Measurements from ENCODE around the gene SLC16A6. TPM values are rescaled to one million over a fixed set of nuclear protein-coding genes. Genes with fewer than 3 reads are reported as not detected.
"Not testable (repeated sequence)": the region's sequence is repeated elsewhere in the genome, so short reads cannot be mapped to it uniquely, and the experiment has no call there.

Gene SLC16A6
- total RNA-seq, 1 donor from 2014 or later: 7.5 TPM

DNA sequence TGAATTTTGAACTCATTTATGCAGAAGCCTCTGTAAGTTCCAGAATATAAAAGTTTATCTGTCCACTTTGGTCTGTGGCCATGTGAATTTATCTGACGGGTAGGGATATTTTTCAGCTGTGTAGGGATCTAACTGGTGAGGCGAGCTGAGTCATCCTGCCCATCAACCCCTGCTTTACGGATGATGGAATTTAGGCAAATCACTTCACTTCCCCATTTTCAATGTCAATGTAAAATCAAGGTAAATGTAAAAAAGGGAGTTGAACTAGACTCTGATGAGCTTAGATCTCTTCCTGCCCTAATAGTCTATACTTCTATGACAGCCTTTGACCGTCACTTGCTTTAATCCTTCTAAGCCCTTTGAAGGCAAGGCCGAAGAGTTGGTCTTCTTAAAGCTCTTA, 2.6 kb downstream of the SLC16A6 start:
- no peak for DNase-seq
- Histone ChIP-seq H3K4me1 (peaks cover 17% of the 10 kb centered on the region), H3K27ac (peak overlapping the region; percentile 92), H3K36me3 (no peaks in the 10 kb centered on the region), H3K27me3 (peaks cover 10% of the 10 kb centered on the region), H3K9me3 (no peaks in the 10 kb centered on the region), H3K4me3 (no peak overlapping the region)
- intact Hi-C loops (cut with DNase I): no loop called here
- ATAC-seq: no peak
- TF ChIP-seq, protein P1, sequence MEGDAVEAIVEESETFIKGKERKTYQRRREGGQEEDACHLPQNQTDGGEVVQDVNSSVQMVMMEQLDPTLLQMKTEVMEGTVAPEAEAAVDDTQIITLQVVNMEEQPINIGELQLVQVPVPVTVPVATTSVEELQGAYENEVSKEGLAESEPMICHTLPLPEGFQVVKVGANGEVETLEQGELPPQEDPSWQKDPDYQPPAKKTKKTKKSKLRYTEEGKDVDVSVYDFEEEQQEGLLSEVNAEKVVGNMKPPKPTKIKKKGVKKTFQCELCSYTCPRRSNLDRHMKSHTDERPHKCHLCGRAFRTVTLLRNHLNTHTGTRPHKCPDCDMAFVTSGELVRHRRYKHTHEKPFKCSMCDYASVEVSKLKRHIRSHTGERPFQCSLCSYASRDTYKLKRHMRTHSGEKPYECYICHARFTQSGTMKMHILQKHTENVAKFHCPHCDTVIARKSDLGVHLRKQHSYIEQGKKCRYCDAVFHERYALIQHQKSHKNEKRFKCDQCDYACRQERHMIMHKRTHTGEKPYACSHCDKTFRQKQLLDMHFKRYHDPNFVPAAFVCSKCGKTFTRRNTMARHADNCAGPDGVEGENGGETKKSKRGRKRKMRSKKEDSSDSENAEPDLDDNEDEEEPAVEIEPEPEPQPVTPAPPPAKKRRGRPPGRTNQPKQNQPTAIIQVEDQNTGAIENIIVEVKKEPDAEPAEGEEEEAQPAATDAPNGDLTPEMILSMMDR (IDR thresholded peaks at IDR 0.05): no peak

DNA sequence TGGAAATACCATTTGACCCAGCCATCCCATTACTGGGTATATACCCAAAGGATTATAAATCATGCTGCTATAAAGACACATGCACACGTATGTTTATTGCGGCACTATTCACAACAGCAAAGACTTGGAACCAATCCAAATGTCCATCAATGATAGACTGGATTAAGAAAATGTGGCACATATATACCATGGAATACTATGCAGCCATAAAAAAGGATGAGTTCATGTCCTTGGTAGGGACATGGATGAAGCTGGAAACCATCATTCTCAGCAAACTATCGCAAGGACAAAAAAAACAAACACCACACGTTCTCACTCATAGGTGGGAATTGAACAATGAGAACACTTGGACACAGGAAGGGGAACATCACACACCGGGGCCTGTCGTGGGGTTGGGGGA, 9.0 kb downstream of the SLC16A6 start:
- intact Hi-C loops (cut with DNase I); H3K36me3 ChIP-seq; H3K4me1 ChIP-seq; H3K27ac ChIP-seq; H3K4me3 ChIP-seq; DNase-seq; H3K9me3 ChIP-seq; ATAC-seq; H3K27me3 ChIP-seq: not testable (repeated sequence)

DNA sequence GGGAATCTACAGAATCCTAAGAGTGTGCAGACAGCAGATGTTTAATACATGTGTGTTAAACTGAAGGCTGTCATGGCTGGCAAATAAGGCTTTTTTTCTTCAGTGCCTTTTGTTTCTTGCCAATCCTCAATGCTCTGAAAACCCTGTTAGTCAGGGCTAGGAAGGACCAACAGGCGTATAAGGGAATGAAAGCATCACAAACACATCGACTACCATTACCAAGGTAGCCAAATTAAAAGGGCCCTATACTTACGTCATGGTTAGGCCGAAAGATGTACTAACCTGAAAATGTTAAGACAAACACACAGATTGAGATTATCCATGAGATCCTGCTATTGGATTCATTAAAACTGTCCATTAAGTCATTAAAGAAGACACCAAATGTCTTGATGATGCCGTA, 13.1 kb downstream of the SLC16A6 start:
- Histone ChIP-seq H3K27me3 (no peaks in the 10 kb centered on the region), H3K4me1 (no peaks in the 10 kb centered on the region), H3K4me3 (no peak overlapping the region), H3K9me3 (no peaks in the 10 kb centered on the region), H3K36me3 (no peaks in the 10 kb centered on the region), H3K27ac (no peak overlapping the region)
- intact Hi-C loops (cut with DNase I): no loop called here
- ATAC-seq (no peak), DNase-seq (no peak)
- TF ChIP-seq, protein P1 (IDR thresholded peaks at IDR 0.05): no peak

DNA sequence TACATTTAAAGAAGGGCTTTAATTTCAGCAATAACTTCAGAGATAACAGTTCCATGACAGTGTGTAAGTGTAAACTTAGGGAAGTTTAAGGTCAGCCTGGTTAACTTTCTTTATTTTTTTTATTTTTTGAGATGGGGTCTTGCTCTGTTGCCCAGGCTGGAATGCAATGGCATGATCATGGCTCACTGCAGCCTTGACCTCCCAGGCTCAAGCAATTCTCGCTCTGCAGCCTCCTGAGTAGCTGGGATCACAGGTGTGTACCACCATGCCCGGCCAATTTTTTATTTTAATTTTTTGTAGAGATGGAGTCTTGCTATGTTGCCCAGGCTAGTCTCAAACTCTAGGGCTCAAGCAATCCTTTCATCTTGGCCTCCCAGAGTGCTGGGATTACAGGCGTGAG, 14.6 kb downstream of the SLC16A6 start:
- H3K36me3 ChIP-seq; H3K9me3 ChIP-seq; DNase-seq; ATAC-seq; H3K27me3 ChIP-seq; H3K27ac ChIP-seq; H3K4me3 ChIP-seq; H3K4me1 ChIP-seq; intact Hi-C loops (cut with DNase I): not testable (repeated sequence)

DNA sequence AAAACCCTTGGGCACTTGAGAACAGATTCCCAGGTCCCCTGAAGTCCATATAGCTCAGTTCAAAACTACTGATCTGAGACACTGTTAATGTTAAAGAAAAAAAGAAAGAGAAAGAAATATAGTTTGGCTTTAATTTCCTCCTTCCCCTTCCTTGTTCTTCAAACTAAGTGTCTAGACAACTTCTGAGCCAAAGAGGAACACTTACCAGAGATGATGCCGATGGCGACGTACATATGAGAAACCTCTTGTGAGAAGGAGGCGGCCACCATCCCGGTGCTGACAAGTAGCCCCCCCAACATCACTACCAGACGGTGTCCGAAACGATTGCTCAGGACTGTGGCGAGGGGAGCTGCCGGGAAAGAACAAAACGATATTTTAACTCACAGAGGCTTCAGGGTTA, 17.2 kb downstream of the SLC16A6 start:
- DNase-seq (no peak), ATAC-seq (peak; percentile 17)
- no peaks in the 10 kb centered on the region for H3K36me3 ChIP-seq
- no peaks in the 10 kb centered on the region for H3K9me3 ChIP-seq
- H3K27me3 ChIP-seq: no peaks in the 10 kb centered on the region
- no peaks in the 10 kb centered on the region for H3K4me1 ChIP-seq
- no peak overlapping the region for H3K4me3 ChIP-seq
- no peak overlapping the region for H3K27ac ChIP-seq
- TF ChIP-seq, protein P1 (IDR thresholded peaks at IDR 0.05): no peak
- intact Hi-C loops (cut with DNase I): no loop called here

DNA sequence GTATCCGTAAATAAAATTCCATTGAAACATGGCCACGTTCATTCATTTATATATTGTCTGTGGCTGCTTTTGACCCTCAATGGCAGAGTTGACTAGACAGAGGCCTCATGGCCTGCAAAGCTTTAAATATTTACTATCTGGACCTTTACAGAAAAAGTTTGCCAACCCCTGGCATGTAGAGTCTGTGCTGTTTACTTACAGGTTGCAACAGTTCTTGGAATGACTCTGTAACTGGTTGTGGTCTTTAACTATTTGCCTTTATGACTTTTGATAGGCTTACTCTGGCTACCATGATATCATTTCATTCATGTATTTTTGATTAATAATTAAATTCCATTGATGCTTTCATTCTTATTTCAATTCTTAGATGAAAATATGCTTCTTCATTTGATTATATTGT, 25.1 kb downstream of the SLC16A6 start:
- H3K4me1 ChIP-seq, DNase-seq, H3K27ac ChIP-seq, H3K4me3 ChIP-seq, H3K9me3 ChIP-seq, H3K36me3 ChIP-seq, H3K27me3 ChIP-seq: not testable (repeated sequence)
- intact Hi-C loops (cut with DNase I): loop anchor here (10.0 kb wide), 1 partner anchor 169 kb away; no protein-coding TSS in a partner anchor
- peak; percentile 57 for ATAC-seq

DNA sequence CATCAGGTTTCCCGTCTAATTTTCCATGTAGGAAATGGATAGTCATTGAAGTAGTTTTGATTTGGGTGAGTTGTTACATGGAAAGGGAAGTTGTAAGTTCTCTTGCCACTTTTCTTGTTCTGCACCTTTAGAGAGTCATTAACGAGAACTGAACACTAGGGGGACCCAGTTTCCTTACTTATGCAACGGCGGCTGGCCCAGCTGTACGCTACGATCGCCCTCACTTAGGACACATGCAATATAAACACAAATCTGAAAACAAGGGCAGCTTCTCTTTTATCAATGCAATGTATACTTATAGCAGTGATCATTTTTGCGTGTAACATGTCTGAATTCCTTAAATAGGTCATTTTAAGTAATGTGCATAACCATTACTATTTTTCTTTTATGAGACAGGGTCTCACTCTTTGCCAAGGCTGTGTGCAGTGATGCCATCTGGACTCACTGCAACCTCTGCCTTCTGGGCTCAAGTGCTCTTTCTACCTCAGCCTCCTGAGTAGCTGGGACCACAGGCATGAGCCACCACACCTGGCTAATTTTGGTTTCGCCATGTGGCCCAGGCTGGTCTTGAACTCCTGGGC, 27.7 kb downstream of the SLC16A6 start:
- ATAC-seq: peak; percentile 88
- not testable (repeated sequence) for H3K27ac ChIP-seq, DNase-seq

DNA sequence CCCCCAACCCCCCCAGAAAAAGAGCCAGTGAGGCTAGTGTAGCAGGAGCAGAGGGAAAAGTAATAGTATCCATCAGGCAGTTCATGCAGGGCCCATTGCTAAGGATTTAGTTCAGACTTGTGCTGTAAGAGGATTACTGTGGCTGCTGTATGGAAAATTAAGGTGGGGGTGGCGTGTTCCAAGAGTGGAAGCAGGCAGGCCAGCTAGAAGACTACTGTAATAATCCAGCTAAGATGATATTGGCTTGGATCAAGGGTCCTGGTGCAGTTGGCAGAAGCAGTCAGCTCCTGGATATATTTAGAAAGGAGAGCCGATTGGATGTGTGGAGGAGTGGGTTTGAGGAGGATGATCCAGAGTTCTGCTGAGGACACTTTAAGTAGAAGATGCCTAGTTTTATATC, 28.5 kb downstream of the SLC16A6 start:
- H3K27ac ChIP-seq, ATAC-seq, H3K9me3 ChIP-seq, H3K36me3 ChIP-seq, H3K4me3 ChIP-seq, H3K27me3 ChIP-seq, DNase-seq: not testable (repeated sequence)
- intact Hi-C loops (cut with DNase I): loop anchor here (10.0 kb wide), 1 partner anchor 172 kb away; no protein-coding TSS in a partner anchor
- H3K4me1 ChIP-seq: peaks cover 12% of the 10 kb centered on the region

More for the DNA sequence above, 27.7 kb downstream of the SLC16A6 start:
- not testable (repeated sequence) for H3K36me3 ChIP-seq, H3K4me3 ChIP-seq, H3K27me3 ChIP-seq, H3K9me3 ChIP-seq
- intact Hi-C loops (cut with DNase I): loop anchor here (10.0 kb wide), 1 partner anchor 172 kb away; no protein-coding TSS in a partner anchor
- peaks cover 12% of the 10 kb centered on the region for H3K4me1 ChIP-seq
- TF ChIP-seq, protein P1 (IDR thresholded peaks at IDR 0.05): peak; percentile 63
